Measurements from ENCODE around the gene FAM229A. TPM values are rescaled to one million over a fixed set of nuclear protein-coding genes. Genes with fewer than 3 reads are reported as not detected.

The FAM229A gene
- total RNA-seq, 1 experiment from 2014 or later: 5.6 TPM

DNA sequence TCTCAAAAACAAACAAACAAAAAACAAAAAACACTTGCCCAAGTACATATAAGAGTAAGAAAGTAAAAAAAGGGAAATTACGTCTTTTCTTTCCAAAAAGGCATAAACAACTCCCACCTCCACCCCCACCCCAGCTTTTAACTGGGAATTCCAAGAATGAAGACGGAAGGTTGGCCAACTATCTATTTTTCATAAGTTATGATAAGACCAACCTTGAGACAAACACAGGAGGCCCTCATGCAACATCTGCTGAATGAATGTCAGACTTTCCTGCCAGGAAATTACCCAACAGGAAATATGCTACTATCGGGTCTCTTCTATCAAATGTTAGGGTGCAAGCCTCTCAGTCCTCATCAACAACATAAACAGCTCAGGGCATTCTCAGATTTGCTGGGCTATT lies 30.0 kb upstream of the FAM229A start:
- Histone ChIP-seq H3K27me3 (ENCODE audit: insufficient read depth, low read length) (no peaks in the 10 kb centered on the region), H3K14ac (ENCODE audit: insufficient read depth, low read length) (no peak overlapping the region), H3K4me2 (ENCODE audit: insufficient read depth, insufficient read length, low read length) (no peak overlapping the region), H2BK20ac (ENCODE audit: low read depth, low read length, poor library complexity, severe bottlenecking) (no peak overlapping the region), H4K5ac (ENCODE audit: insufficient read length, low read depth, low read length) (no peak overlapping the region), H3K23ac (ENCODE audit: insufficient read length, low read depth, low read length) (no peak overlapping the region), H3K27ac (ENCODE audit: insufficient read length, low read depth, low read length) (no peak overlapping the region), H3K9me3 (ENCODE audit: control insufficient read depth, low read depth, low read length) (no peaks in the 10 kb centered on the region), H4K91ac (ENCODE audit: insufficient read length, low read depth, low read length) (no peak overlapping the region), H4K8ac (replicated peaks; ENCODE audit: insufficient read length, low read depth, low read length) (no peak overlapping the region), H4K20me1 (ENCODE audit: control insufficient read depth, insufficient read depth, insufficient read length) (no peaks in the 10 kb centered on the region), H2BK5ac (ENCODE audit: insufficient read length, low read length) (no peak overlapping the region), H3K18ac (ENCODE audit: insufficient read length, low read depth, low read length) (no peak overlapping the region), H2BK15ac (ENCODE audit: low read depth, low read length) (no peak overlapping the region), H2AFZ (ENCODE audit: low read length) (no peak overlapping the region), H3T11ph (ENCODE audit: low read length) (no peak overlapping the region), H3K79me1 (ENCODE audit: insufficient read depth, low read depth, low read length, poor library complexity, severe bottlenecking) (peaks cover 5% of the 10 kb centered on the region), H2AK5ac (ENCODE audit: insufficient read length, low read length) (no peak overlapping the region), H3K79me2 (ENCODE audit: insufficient read depth, low read length) (no peaks in the 10 kb centered on the region; the same call in 1 of the 2 replicates), H3K4ac (ENCODE audit: low read depth, low read length) (no peak overlapping the region), H3K56ac (ENCODE audit: insufficient read length, low read depth, low read length) (no peak overlapping the region), H3K23me2 (ENCODE audit: insufficient read length, low read depth, low read length, poor library complexity, severe bottlenecking) (peaks cover 4% of the 10 kb centered on the region), H2BK12ac (ENCODE audit: insufficient read length, low read depth, low read length) (no peak overlapping the region), H2BK120ac (ENCODE audit: low read depth, low read length, poor library complexity, severe bottlenecking) (no peak overlapping the region), H3K4me1 (ENCODE audit: insufficient read depth, low read length) (peaks cover 5% of the 10 kb centered on the region; the same call in 1 of the 2 replicates), H3K9ac (ENCODE audit: extremely low read depth, insufficient read length, low read length) (no peak overlapping the region)
- Mint-ChIP-seq H3K9me3 (peaks cover 4 to 7% of the 10 kb centered on the region in 2 experiments; a peak in 4 of 5 replicates), H3K27ac (no peak overlapping the region), H3K27me3 (ENCODE audit: low read depth) (no peaks in the 10 kb centered on the region), H3K4me1 (peaks cover 14 to 15% of the 10 kb centered on the region in 2 experiments), H3K36me3 (ENCODE audit: insufficient read depth in 1 of 3, low read depth in 3 of 3) (peaks cover 9 to 21% (median 20%) of the 10 kb centered on the region in 3 experiments), H3K4me3 (peak overlapping the region; percentile 100; a peak in 3 of 5 replicates)
- no peak for TF ChIP-seq CTCF (conservative IDR thresholded peaks at IDR 0.05)
- no CpG with 5 or more reads among the region's 3 CpGs for WGBS (ENCODE audit: extremely low coverage, insufficient read length, low lambda C conversion rate)
- DNase-seq: no peak
